Tibial artery (tissue), 4 donors: ENCODE measurements around the gene ETV6.

ENCODE experiments used
- DNase-seq, 2 donors: peaks; one replicate each; pipeline ENCODE4 v3.0.0-alpha.2; 2019
- H3K27ac ChIP-seq, 2 donors: fragments of 200-600 bp; sonication (generic) in 1 of 2; 1 replicate in 1 of 2; 2 replicates in 1 of 2; pipeline ENCODE4 v1.5.1; 2018 to 2019; ENCODE audit warnings: mild to moderate bottlenecking in 1 of 2
- H3K27me3 ChIP-seq, 2 donors: fragments of 200-600 bp; sonication (generic) in 1 of 2; one replicate each; pipeline versions ENCODE4 v1.5.1 to v1.6.0; 2016 to 2019
- H3K36me3 ChIP-seq, 3 donors: fragments of 200-600 bp; sonication (generic) in 2 of 3; one replicate each; pipeline ENCODE4 v1.5.1; 2016 to 2019; ENCODE audit warnings: mild to moderate bottlenecking in 2 of 3
- H3K4me1 ChIP-seq, 4 donors: fragments of 200-600 bp; sonication (generic) in 2 of 4; 1 replicate in 3 of 4; 2 replicates in 1 of 4; pipeline ENCODE4 v1.5.1; 2016 to 2019
- H3K4me3 ChIP-seq, 2 donors: fragments of 200-600 bp; sonication (generic) in 1 of 2; 1 replicate in 1 of 2; 2 replicates in 1 of 2; pipeline ENCODE4 v1.5.1; 2018 to 2019; ENCODE audit warnings: mild to moderate bottlenecking in 2 of 2
- H3K9me3 ChIP-seq, 3 donors: fragments of 200-600 bp; sonication (generic) in 1 of 3; one replicate each; pipeline ENCODE4 v1.5.1; 2016 to 2019
- CTCF ChIP-seq, 2 experiments: fragments of 200-600 bp in 1 of 2; fragments of 450-650 bp in 1 of 2; IDR thresholded peaks; one replicate each; pipeline ENCODE4 v1.5.1; 2017 to 2019; ENCODE audit warnings: antibody characterized with exemption in 2 of 2, mild to moderate bottlenecking in 1 of 2, moderate library complexity in 1 of 2
- intact Hi-C: fragments of 100-400 bp; cut with DNase I; formaldehyde crosslinking; loops from one replicate; pipeline ENCODE4 v1.15.0; 2023; ENCODE audit warnings: low total_unique reads

The ETV6 gene

DNA sequence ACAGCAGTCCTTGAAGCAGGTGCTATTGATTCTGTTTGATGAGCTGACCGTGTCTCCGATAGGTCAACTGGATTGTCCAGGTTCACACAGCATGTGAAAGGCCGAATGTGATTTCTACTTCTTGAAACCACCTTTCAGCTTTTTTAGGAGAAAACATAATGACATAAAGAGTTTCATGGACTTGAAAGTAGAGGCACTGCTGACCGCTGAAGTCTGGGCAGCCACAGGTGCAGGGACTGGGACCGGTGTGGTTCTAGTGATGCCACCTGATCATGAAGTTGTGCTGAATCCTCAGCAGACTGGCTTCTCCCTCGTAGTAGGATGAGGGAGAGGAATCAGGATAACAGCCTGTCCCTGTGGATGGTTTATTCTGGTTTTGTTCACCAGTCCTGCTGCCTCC is 108.1 kb downstream of the ETV6 start:
- intact Hi-C loops, result no loop called here
- TF ChIP-seq CTCF (IDR thresholded peaks at IDR 0.05), result no peak
- peak overlapping the region; percentile 84 for H3K27ac ChIP-seq
- H3K9me3 ChIP-seq, result no peaks in the 10 kb centered on the region
- H3K36me3 ChIP-seq, result peaks cover 0 to 14% (median 0%) of the 10 kb centered on the region in 3 donors
- H3K4me1 ChIP-seq, result peaks cover 0 to 97% (median 73%) of the 10 kb centered on the region in 4 donors
- no peak for DNase-seq
- no peaks in the 10 kb centered on the region for H3K27me3 ChIP-seq
- no peak overlapping the region for H3K4me3 ChIP-seq

DNA sequence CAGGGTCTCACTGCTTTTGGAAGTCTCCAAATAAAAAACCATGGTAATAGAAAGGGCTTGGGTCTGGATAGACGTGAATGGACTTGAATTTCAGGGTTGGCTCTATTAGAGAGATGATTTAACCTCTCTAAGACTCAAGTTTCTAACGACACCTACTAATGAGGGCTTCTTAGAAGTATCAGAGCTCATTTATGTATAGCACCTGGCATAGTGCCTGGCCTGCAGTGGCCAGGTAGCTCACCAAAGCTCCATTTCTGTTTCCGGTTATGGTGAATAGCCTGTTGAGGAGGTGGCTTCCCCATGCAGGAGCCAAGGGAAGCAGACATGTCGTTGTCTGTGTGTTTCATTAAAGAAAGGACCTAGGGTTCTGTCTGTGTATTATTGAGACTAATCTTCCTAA is 108.6 kb downstream of the ETV6 start:
- Histone ChIP-seq H3K4me1 (peaks cover 0 to 97% (median 74%) of the 10 kb centered on the region in 4 donors), H3K36me3 (peaks cover 0 to 14% (median 0%) of the 10 kb centered on the region in 3 donors), H3K9me3 (no peaks in the 10 kb centered on the region), H3K27ac (peak overlapping the region; percentile 84), H3K27me3 (no peaks in the 10 kb centered on the region), H3K4me3 (no peak overlapping the region)
- no peak for DNase-seq
- no peak for TF ChIP-seq CTCF (IDR thresholded peaks at IDR 0.05)
- intact Hi-C loops, result no loop called here

GRCh38 chr12:11758510-11759493 is 109.3 kb downstream of the ETV6 start:
- Histone ChIP-seq H3K4me1 (peaks cover 0 to 97% (median 74%) of the 10 kb centered on the region in 4 donors), H3K27ac (peak overlapping the region; percentile 84), H3K36me3 (peaks cover 0 to 6% (median 0%) of the 10 kb centered on the region in 3 donors), H3K4me3 (no peak overlapping the region), H3K27me3 (no peaks in the 10 kb centered on the region), H3K9me3 (no peaks in the 10 kb centered on the region)
- peak in 1 of 2 donors; percentile 76 for DNase-seq
- no peak for TF ChIP-seq CTCF (IDR thresholded peaks at IDR 0.05)
- intact Hi-C loops, result no loop called here

DNA sequence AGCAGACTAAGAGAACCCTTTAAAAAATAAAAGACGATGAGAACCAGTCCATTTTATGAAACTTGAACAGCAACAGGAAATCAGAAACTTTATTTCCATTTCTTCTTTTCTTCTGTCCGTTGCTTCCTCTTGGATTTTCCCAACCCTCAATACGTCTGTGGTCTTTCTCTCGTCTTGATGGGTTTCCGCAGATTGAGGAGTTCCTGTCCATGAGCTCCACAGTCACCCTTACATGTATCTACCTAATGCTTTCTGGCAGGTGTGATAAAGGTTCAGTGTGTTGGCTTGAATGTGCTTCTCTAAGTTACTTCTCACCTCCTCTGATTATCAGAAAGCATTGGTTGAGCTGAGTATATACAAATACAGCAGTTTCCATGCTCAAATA is 110.0 kb downstream of the ETV6 start:
- TF ChIP-seq CTCF (IDR thresholded peaks at IDR 0.05), result no peak
- H3K36me3 ChIP-seq, result no peaks in the 10 kb centered on the region

DNA sequence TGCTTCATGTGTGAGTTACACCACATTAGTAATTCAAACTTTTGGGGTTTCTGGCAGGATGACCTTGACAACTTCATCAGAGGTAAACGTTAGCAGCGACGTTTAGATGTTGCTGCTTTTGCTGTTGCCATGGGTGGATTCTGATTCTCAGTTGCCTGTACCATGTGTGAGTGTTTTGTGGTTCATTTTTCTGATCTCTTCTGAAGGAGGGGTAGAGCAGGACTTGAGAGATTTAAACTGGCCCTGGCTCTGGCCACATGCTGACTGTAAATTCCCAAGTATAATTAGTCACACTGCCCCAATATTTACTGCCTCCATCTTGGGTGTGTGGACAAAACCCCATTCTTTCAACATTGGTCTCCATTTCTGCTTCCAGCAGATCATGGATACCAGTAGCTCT is 110.4 kb downstream of the ETV6 start:
- intact Hi-C loops, result loop anchor here (10.0 kb wide), 1 partner anchor 105 kb away; no protein-coding TSS in a partner anchor
- peaks cover 0 to 97% (median 69%) of the 10 kb centered on the region in 4 donors for H3K4me1 ChIP-seq
- H3K4me3 ChIP-seq, result no peak overlapping the region
- H3K9me3 ChIP-seq, result no peaks in the 10 kb centered on the region
- no peaks in the 10 kb centered on the region for H3K27me3 ChIP-seq
- DNase-seq, result no peak
- H3K27ac ChIP-seq, result peak overlapping the region; percentile 84
- TF ChIP-seq CTCF (IDR thresholded peaks at IDR 0.05), result no peak
- H3K36me3 ChIP-seq, result no peaks in the 10 kb centered on the region

More for the DNA sequence above, 110.0 kb downstream of the ETV6 start:
- Histone ChIP-seq H3K9me3 (no peaks in the 10 kb centered on the region), H3K4me1 (peaks cover 0 to 97% (median 73%) of the 10 kb centered on the region in 4 donors), H3K27me3 (no peaks in the 10 kb centered on the region), H3K27ac (peak overlapping the region; percentile 84), H3K4me3 (no peak overlapping the region)
- no peak for DNase-seq
- intact Hi-C loops, result no loop called here
